SK-N-SH (cell line): ENCODE measurements around the gene TFG. TPM values are rescaled to one million over a fixed set of nuclear protein-coding genes. Genes with fewer than 3 reads are reported as not detected.

Source experiments
- CTCF ChIA-PET: fragments of 300-600, 350-600 bp; formaldehyde crosslinking; extraction: SDS; loops from one replicate; lab custom pipeline; 2021; lab: Yijun Ruan, JAX
- POLR2A ChIA-PET: fragments of 350-600 bp; sonication (Branson Sonifier 250); formaldehyde crosslinking; extraction: SDS; loops from one replicate; lab custom pipeline; 2020; ENCODE audit warnings: antibody characterized with exemption, inconsistent platforms; lab: Yijun Ruan, JAX
- DNase-seq: peaks from one replicate; pipeline ENCODE4 v3.0.0; 2012
- H2AFZ ChIP-seq: fragments of 200-600 bp; sonication (generic); 2 replicates; pipeline ENCODE4 v1.8.1; 2016; ENCODE audit warnings: antibody characterized with exemption, mild to moderate bottlenecking, low read depth
- H3F3A ChIP-seq: fragments of 200-600 bp; sonication (generic); replicated peaks from 2 replicates; pipeline ENCODE3; 2016; ENCODE audit warnings: antibody characterized with exemption, mild to moderate bottlenecking; ENCODE audit not compliant: insufficient read depth
- H3K27ac ChIP-seq, 2 experiments: fragments of 200-500 bp in 1 of 2; fragments of 200-600 bp in 1 of 2; sonication (Bioruptor generic) in 1 of 2; sonication (generic), shearing (Covaris generic) in 1 of 2; 2 replicates each; pipeline versions ENCODE4 v1.5.1 to v1.6.1; 2014 to 2016; ENCODE audit warnings: low read depth in 2 of 2, inconsistent platforms in 1 of 2, low read length in 1 of 2, mild to moderate bottlenecking in 1 of 2, mixed read lengths in 1 of 2
- H3K27me3 ChIP-seq: fragments of 200-600 bp; sonication (generic), shearing (Covaris generic); 2 replicates; pipeline ENCODE4 v1.6.1; 2016; ENCODE audit warnings: mixed run types; ENCODE audit not compliant: insufficient read depth
- H3K36me3 ChIP-seq, 2 experiments: fragments of 200-500 bp in 1 of 2; fragments of 200-600 bp in 1 of 2; sonication (Bioruptor generic) in 1 of 2; sonication (generic) in 1 of 2; replicated peaks in 1 of 2; 2 replicates each; pipeline versions ENCODE3 to v1.5.1; 2014 to 2016; ENCODE audit warnings: low read length in 1 of 2, mild to moderate bottlenecking in 1 of 2; ENCODE audit not compliant: insufficient read depth in 2 of 2, control insufficient read depth in 1 of 2
- H3K4me1 ChIP-seq, 2 experiments: fragments of 200-500 bp in 1 of 2; fragments of 200-600 bp in 1 of 2; sonication (Bioruptor generic) in 1 of 2; sonication (generic), shearing (Covaris generic) in 1 of 2; 2 replicates each; pipeline versions ENCODE4 v1.5.1 to v1.6.1; 2014 to 2016; ENCODE audit warnings: low read depth in 1 of 2, low read length in 1 of 2, mixed run types in 1 of 2; ENCODE audit not compliant: insufficient read depth in 2 of 2, control insufficient read depth in 1 of 2
- H3K4me2 ChIP-seq: fragments of 200-600 bp; sonication (generic), shearing (Covaris generic); 2 replicates; pipeline ENCODE4 v1.6.1; 2017; ENCODE audit warnings: mixed run types
- H3K4me3 ChIP-seq, 2 experiments: fragments of 200-500 bp in 1 of 2; fragments of 200-600 bp in 1 of 2; sonication (Bioruptor generic) in 1 of 2; sonication (generic), shearing (Covaris generic) in 1 of 2; 2 replicates each; pipeline versions ENCODE4 v1.5.1 to v1.8.1; 2014 to 2016; ENCODE audit warnings: low read depth in 2 of 2, inconsistent platforms in 1 of 2, low read length in 1 of 2, mild to moderate bottlenecking in 1 of 2, mixed read lengths in 1 of 2, moderate library complexity in 1 of 2
- H3K79me2 ChIP-seq: fragments of 200-600 bp; sonication (generic); 2 replicates; pipeline ENCODE4 v1.8.1; 2017; ENCODE audit warnings: mild to moderate bottlenecking; ENCODE audit not compliant: insufficient read depth
- H3K9ac ChIP-seq: fragments of 200-600 bp; sonication (generic); 2 replicates; pipeline ENCODE4 v1.6.1; 2017; ENCODE audit warnings: mixed run types
- H3K9me2 ChIP-seq: fragments of 200-600 bp; sonication (generic); 2 replicates; pipeline ENCODE4 v1.6.1; 2017; ENCODE audit warnings: mixed run types
- H3K9me3 ChIP-seq: fragments of 200-600 bp; sonication (generic); 2 replicates; pipeline ENCODE4 v1.6.1; 2017; ENCODE audit warnings: mixed run types, mild to moderate bottlenecking, moderate library complexity
- H4K20me1 ChIP-seq: fragments of 200-600 bp; sonication (generic); 2 replicates; pipeline ENCODE4 v1.6.1; 2017; ENCODE audit warnings: mild to moderate bottlenecking, mixed run types; ENCODE audit not compliant: insufficient read depth
- CHD2 ChIP-seq: fragments of 150-350 bp; IDR thresholded peaks from 2 replicates; pipeline ENCODE4 v1.6.1; 2018; ENCODE audit warnings: low read length; ENCODE audit not compliant: partially characterized antibody
- CTCF ChIP-seq: fragments of 200-600 bp; sonication (generic); IDR thresholded peaks from 2 replicates; pipeline ENCODE4 v1.6.1; 2017; ENCODE audit warnings: antibody characterized with exemption, mild to moderate bottlenecking, moderate library complexity
- EP300 ChIP-seq, 2 experiments: IDR thresholded peaks; 2 replicates each; pipeline versions ENCODE4 v1.4.0 to v1.6.1; 2012; ENCODE audit warnings: borderline replicate concordance in 1 of 2, low read depth in 1 of 2, low read length in 1 of 2
- EZH2phosphoT487 ChIP-seq: fragments of 200-600 bp; sonication (generic); IDR thresholded peaks from 2 replicates; pipeline ENCODE4 v1.6.1; 2017; ENCODE audit warnings: low read depth, mixed run types, mild to moderate bottlenecking, antibody characterized with exemption, moderate library complexity, borderline replicate concordance
- FOSL2 ChIP-seq: IDR thresholded peaks from 2 replicates; pipeline ENCODE4 v1.4.0; 2012; ENCODE audit warnings: low read depth, mild to moderate bottlenecking, moderate library complexity, borderline replicate concordance
- FOXJ3 ChIP-seq: sonication (generic); formaldehyde crosslinking; IDR thresholded peaks from 2 replicates; pipeline ENCODE4 v1.5.1; 2020; ENCODE audit warnings: mild to moderate bottlenecking, missing genetic modification reagents
- FOXM1 ChIP-seq: IDR thresholded peaks from 2 replicates; pipeline ENCODE4 v1.4.0; 2012; ENCODE audit warnings: low read depth, mild to moderate bottlenecking
- GATA2 ChIP-seq: sonication (generic); formaldehyde crosslinking; IDR thresholded peaks from 2 replicates; pipeline ENCODE4 v1.5.0; 2020; ENCODE audit warnings: mild to moderate bottlenecking, missing genetic modification reagents
- IRF3 ChIP-seq: fragments of 150-350 bp; IDR thresholded peaks from 2 replicates; pipeline ENCODE4 v1.6.1; 2016; ENCODE audit warnings: mild to moderate bottlenecking, low read depth, low read length
- JUND ChIP-seq: IDR thresholded peaks from 2 replicates; pipeline ENCODE4 v1.4.0; 2012
- MEF2A ChIP-seq: IDR thresholded peaks from 2 replicates; pipeline ENCODE4 v1.4.0; 2012; ENCODE audit warnings: low read depth, borderline replicate concordance
- MXI1 ChIP-seq: IDR thresholded peaks from 2 replicates; pipeline ENCODE4 v1.6.1; 2012; ENCODE audit warnings: mild to moderate bottlenecking, low read depth, low read length, improper control_type of control experiment
- NRF1 ChIP-seq: IDR thresholded peaks from 2 replicates; pipeline ENCODE4 v1.6.1; 2012; ENCODE audit warnings: low read depth, mild to moderate bottlenecking, low read length
- PBX3 ChIP-seq: IDR thresholded peaks from 2 replicates; pipeline ENCODE4; 2012
- POLR2AphosphoS5 ChIP-seq: IDR thresholded peaks from 2 replicates; pipeline ENCODE4 v1.6.1; 2012; ENCODE audit warnings: low read depth, low read length
- RAD21 ChIP-seq: IDR thresholded peaks from 2 replicates; pipeline ENCODE4 v1.6.1; 2012; ENCODE audit warnings: mild to moderate bottlenecking, low read length
- RFX5 ChIP-seq: IDR thresholded peaks from 2 replicates; pipeline ENCODE4 v1.6.1; 2012; ENCODE audit warnings: mild to moderate bottlenecking, improper control_type of control experiment, low read length
- SIN3A ChIP-seq: IDR thresholded peaks from 2 replicates; pipeline ENCODE4 v1.6.1; 2012; ENCODE audit warnings: low read depth, mild to moderate bottlenecking, low read length, moderate library complexity, borderline replicate concordance
- SMC3 ChIP-seq: IDR thresholded peaks from 2 replicates; pipeline ENCODE4 v1.6.1; 2012; ENCODE audit warnings: low read depth, low read length, improper control_type of control experiment
- TAF1 ChIP-seq: IDR thresholded peaks from 2 replicates; pipeline ENCODE4 v1.6.1; 2012; ENCODE audit warnings: low read depth, mild to moderate bottlenecking, low read length, moderate library complexity, borderline replicate concordance
- TCF12 ChIP-seq: IDR thresholded peaks from 2 replicates; pipeline ENCODE4 v1.4.0; 2012
- TEAD4 ChIP-seq: IDR thresholded peaks from 2 replicates; pipeline ENCODE4 v1.4.0; 2012; ENCODE audit warnings: mild to moderate bottlenecking, borderline replicate concordance; ENCODE audit not compliant: insufficient read depth
- USF1 ChIP-seq: IDR thresholded peaks from 2 replicates; pipeline ENCODE4 v1.4.0; 2012; ENCODE audit warnings: low read depth, borderline replicate concordance
- USF2 ChIP-seq: fragments of 150-350 bp; IDR thresholded peaks from 2 replicates; pipeline ENCODE4 v1.6.1; 2017; ENCODE audit warnings: antibody characterized with exemption, low read length, low read depth, borderline replicate concordance
- YY1 ChIP-seq: IDR thresholded peaks from 2 replicates; pipeline ENCODE4 v1.4.0; 2012; ENCODE audit warnings: low read depth, mild to moderate bottlenecking
- WGBS: methylation state at CpG from one replicate; pipeline ENCODE4 v1.1.6; 2017; ENCODE audit warnings: low lambda C conversion rate; 5-methylcytosine and 5-hydroxymethylcytosine counted together
- polyA plus RNA-seq, 3 experiments: library from polyadenylated mRNA; depleted of rRNA; stranded (reverse); fragments of >200 nt; gene quantifications; 2 replicates each; pipeline ENCODE4 v1.2.3, GENCODE V29; 2012
- TF ChIP-seq, protein P1 (sequence below): IDR thresholded peaks from 2 replicates; pipeline ENCODE4 v1.4.0; 2012; ENCODE audit warnings: low read depth, borderline replicate concordance

The TFG gene
- polyA plus RNA-seq, 1 of the 3 experiments (the other 2 are of a cell fraction), result 83.1 TPM

DNA sequence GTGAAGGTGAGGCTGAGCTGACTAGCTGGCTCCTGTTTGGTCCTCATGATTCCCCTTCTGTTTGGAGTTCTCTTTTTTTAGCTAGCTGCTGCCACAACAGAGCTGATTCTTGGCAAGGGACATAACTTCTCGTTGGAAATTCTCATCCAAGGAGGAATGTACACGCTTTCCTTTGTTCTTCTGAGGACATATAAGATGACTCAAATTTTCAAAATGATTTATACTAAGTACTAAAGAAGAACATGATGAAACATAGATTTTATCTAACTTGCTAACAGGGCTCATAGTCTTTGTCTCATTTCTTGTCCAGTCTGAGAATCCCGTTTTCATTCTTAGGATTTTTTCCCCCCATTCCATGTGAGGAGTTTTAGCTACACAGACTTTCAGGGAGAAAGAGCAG lies 2.9 kb upstream of the TFG start:
- Histone ChIP-seq H3K9ac (peak overlapping the region; percentile 49; the same call in 1 of the 2 replicates), H3K4me3 (0 out of 4 replicates have a peak overlapping the region, but pooled peaks of 1 of the 2 experiments have one; percentile 19), H3K27ac (peak overlapping the region; percentile 34 to 84; a peak in 3 of 4 replicates), H3K9me3 (no peaks in the 10 kb centered on the region), H4K20me1 (peaks cover 7% of the 10 kb centered on the region), H3F3A (peaks cover 29% of the 10 kb centered on the region), H3K27me3 (no peaks in the 10 kb centered on the region), H2AFZ (peak overlapping the region; percentile 82), H3K9me2 (no peaks in the 10 kb centered on the region), H3K36me3 (peaks cover under 1 to 6% of the 10 kb centered on the region in 2 experiments), H3K79me2 (peaks cover 16% of the 10 kb centered on the region), H3K4me1 (peaks cover 8 to 14% of the 10 kb centered on the region in 2 experiments), H3K4me2 (peak overlapping the region; percentile 70)
- ChIA-PET CTCF (interaction anchor here (1.0 to 1.2 kb wide), 2 partner anchors 37 to 490 kb away, joined by 3 to 4 read pairs; no protein-coding TSS in a partner anchor), POLR2A (no interaction called here)
- WGBS, result 6% methylated on average over 3 of the region's 3 CpGs
- no peak for DNase-seq
- TF ChIP-seq JUND, result peak; percentile 70
- TF ChIP-seq USF2, result no peak
- TF ChIP-seq RAD21, result no peak
- no peak for TF ChIP-seq SIN3A
- TF ChIP-seq CTCF, result no peak
- TF ChIP-seq, protein P1, sequence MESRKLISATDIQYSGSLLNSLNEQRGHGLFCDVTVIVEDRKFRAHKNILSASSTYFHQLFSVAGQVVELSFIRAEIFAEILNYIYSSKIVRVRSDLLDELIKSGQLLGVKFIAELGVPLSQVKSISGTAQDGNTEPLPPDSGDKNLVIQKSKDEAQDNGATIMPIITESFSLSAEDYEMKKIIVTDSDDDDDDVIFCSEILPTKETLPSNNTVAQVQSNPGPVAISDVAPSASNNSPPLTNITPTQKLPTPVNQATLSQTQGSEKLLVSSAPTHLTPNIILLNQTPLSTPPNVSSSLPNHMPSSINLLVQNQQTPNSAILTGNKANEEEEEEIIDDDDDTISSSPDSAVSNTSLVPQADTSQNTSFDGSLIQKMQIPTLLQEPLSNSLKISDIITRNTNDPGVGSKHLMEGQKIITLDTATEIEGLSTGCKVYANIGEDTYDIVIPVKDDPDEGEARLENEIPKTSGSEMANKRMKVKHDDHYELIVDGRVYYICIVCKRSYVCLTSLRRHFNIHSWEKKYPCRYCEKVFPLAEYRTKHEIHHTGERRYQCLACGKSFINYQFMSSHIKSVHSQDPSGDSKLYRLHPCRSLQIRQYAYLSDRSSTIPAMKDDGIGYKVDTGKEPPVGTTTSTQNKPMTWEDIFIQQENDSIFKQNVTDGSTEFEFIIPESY, result 0 out of 2 replicates have a peak, but pooled peaks have one; percentile 37
- TF ChIP-seq RFX5, result no peak
- TF ChIP-seq TAF1, result no peak
- TF ChIP-seq FOXM1, result no peak
- TF ChIP-seq IRF3, result no peak
- TF ChIP-seq SMC3, result no peak
- no peak for TF ChIP-seq GATA2 (CRISPR knock-in tag)
- TF ChIP-seq FOXJ3 (CRISPR knock-in tag), result no peak
- no peak for TF ChIP-seq POLR2AphosphoS5
- no peak for TF ChIP-seq EZH2phosphoT487
- 0 out of 2 replicates have a peak, but pooled peaks have one; percentile 15 for TF ChIP-seq TEAD4
- TF ChIP-seq PBX3, result peak; percentile 88
- no peak for TF ChIP-seq NRF1
- peak; percentile 61; the same call in 1 of the 2 replicates for TF ChIP-seq FOSL2
- no peak for TF ChIP-seq USF1
- peak; percentile 70 for TF ChIP-seq TCF12
- TF ChIP-seq EP300 (IDR thresholded peaks at IDR 0.05; ENCODE audit: borderline replicate concordance in 1 of 2, low read depth in 1 of 2, low read length in 1 of 2), result peak in 1 of 2 experiments; percentile 56; a peak in 1 of 4 replicates
- no peak for TF ChIP-seq YY1
- no peak for TF ChIP-seq MEF2A
- TF ChIP-seq MXI1, result no peak
- no peak for TF ChIP-seq CHD2
